Erythroblast (primary cell): ENCODE measurements around the gene ZNF778.
A peak's percentile ranks its signal among the peaks of the same experiment; 100 is the strongest.

Source experiments
- DNase-seq, 2 experiments: peaks; one replicate each; lab custom pipeline; 2025; lab: John Stamatoyannopoulos, UW
- GATA1 ChIP-seq: IDR thresholded peaks from 2 replicates; pipeline ENCODE4 v1.6.1; 2011; ENCODE audit warnings: low read depth, mild to moderate bottlenecking, control low read depth, low read length, moderate library complexity
- POLR2A ChIP-seq: IDR thresholded peaks from 2 replicates; pipeline ENCODE4 v1.6.1; 2011; ENCODE audit warnings: mild to moderate bottlenecking, low read length

The ZNF778 gene

GRCh38 chr16:89194340-89195311 lies 22.9 kb upstream of the ZNF778 start:
- TF ChIP-seq GATA1 (no peak), POLR2A (no peak)
- DNase-seq = no peak

GRCh38 chr16:89195521-89196171 lies 21.9 kb upstream of the ZNF778 start:
- no peak for TF ChIP-seq GATA1
- TF ChIP-seq POLR2A = no peak
- no peak for DNase-seq

- no peak for DNase-seq
- no peak for TF ChIP-seq GATA1
Measured at GRCh38 chr16:89197033-89197632, 20.4 kb upstream of the ZNF778 start.

- TF ChIP-seq POLR2A (no peak), GATA1 (no peak)
- DNase-seq = no peak
Measured at GRCh38 chr16:89197633-89198416, 19.7 kb upstream of the ZNF778 start.

- DNase-seq = no peak
- no peak for TF ChIP-seq GATA1
- TF ChIP-seq POLR2A = no peak
Measured at GRCh38 chr16:89198417-89199240, 18.9 kb upstream of the ZNF778 start.

- TF ChIP-seq GATA1 (no peak), POLR2A (no peak)
- DNase-seq = no peak
Measured at GRCh38 chr16:89199241-89200123, 18.0 kb upstream of the ZNF778 start.

- no peak for DNase-seq
- TF ChIP-seq GATA1 (no peak), POLR2A (no peak)
Measured at GRCh38 chr16:89200124-89200849, 17.2 kb upstream of the ZNF778 start, which contains the start of gene SLC22A31. SLC22A31 (minus strand) TSS chr16:89200537; CDS start chr16:89200501, 36 bp downstream.

- no peak for TF ChIP-seq POLR2A
- no peak for TF ChIP-seq GATA1
- no peak for DNase-seq
Measured at GRCh38 chr16:89200850-89201411, 16.6 kb upstream of the ZNF778 start.

- peak; percentile 79 to 87 for DNase-seq
- no peak for TF ChIP-seq POLR2A
- TF ChIP-seq GATA1 = no peak
Measured at GRCh38 chr16:89201439-89202377, 15.8 kb upstream of the ZNF778 start.

GRCh38 chr16:89202422-89203215 lies 14.9 kb upstream of the ZNF778 start:
- DNase-seq = no peak
- TF ChIP-seq POLR2A = no peak
- TF ChIP-seq GATA1 = no peak
